NCI-H82 treated with DMSO at 0.1 percent for 48 hours (cell line): ENCODE data around the gene MYH14.

Experiments
- DNase-seq: peaks from one replicate; lab custom pipeline; 2025; ENCODE audit not compliant: unreplicated experiment; lab: John Stamatoyannopoulos, UW

MYH14 gene

DNA sequence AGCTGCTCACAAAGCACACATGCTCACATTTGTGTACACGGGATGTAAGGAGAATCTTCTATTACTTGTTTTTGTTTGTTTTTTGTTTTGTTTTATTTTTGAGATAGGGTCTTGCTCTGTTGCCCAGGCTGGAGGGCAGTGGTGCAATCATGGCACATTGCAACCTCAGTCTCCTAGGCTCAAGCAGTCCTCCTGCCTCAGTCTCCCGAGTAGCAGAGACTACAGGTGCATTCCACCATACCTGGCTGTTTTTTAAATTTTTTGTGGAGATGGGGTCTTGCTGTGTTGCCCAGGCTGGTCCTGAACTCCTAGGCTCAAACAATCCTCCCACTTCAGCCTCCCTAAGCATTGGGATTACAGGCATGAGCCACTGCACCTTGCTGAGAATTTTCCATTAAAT lies 83.9 kb downstream of the MYH14 start:
- DNase-seq = no peak

DNA sequence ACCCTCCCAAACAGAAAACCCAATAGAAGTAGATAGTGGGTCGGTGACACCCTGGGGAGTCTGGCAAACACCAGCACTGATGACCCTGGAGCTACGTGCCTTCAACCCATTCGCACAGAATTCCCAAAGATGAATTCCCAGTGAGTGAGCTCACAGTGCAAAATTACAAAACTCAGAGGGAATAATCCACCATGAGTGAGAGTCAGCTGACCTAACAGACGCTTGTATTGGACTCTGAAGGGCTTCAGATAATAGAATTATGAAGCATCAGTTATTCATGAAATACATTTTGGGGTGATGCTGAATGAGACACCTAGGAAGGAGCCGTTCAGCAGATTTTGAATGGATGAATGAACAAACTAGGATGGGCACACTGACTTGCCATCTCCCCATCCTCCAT lies 85.5 kb downstream of the MYH14 start:
- no peak for DNase-seq

- DNase-seq = no peak
Measured at GRCh38 chr19:50290011-50290410, 86.6 kb downstream of the MYH14 start.

DNA sequence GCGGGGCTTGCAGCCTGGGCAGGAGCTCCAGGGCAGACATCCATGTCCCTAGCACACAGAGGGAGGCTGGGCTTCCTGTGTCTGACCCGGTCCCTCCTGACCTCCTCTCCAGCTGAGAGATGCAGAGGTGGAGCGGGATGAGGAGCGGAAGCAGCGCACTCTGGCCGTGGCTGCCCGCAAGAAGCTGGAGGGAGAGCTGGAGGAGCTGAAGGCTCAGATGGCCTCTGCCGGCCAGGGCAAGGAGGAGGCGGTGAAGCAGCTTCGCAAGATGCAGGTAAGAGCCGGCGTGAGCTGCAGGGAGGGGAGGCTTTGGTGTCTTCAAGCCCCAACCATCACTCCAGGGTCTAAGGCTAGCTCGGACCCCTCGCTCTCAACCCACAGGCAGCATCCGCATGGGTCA lies 87.4 kb downstream of the MYH14 start:
- DNase-seq = no peak

DNA sequence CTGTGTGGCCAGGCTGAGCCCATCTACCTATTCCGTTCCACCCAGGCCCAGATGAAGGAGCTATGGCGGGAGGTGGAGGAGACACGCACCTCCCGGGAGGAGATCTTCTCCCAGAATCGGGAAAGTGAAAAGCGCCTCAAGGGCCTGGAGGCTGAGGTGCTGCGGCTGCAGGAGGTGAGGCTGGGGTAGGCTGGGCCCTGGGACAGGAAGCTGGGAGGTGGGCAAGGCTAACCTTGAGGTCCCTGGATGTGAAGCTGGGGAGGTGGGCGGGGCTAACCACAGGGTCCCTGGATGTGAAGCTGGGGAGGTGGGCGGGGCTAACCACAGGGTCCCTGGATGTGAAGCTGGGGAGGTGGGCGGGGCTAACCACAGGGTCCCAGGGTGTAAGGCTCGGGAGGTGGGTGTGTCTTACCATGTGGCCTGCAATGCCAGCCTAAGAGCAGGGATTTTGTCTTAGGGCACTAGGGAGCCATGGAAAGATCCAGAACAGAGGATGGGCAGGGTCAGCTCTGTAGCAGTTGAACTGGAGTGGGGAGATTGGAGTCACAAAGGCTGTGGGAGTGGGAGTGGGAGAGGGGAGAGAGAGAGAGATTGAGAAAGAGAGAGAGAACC lies 88.9 kb downstream of the MYH14 start:
- no peak for DNase-seq

GRCh38 chr19:50293263-50294004 lies 90.0 kb downstream of the MYH14 start:
- no peak for DNase-seq

DNA sequence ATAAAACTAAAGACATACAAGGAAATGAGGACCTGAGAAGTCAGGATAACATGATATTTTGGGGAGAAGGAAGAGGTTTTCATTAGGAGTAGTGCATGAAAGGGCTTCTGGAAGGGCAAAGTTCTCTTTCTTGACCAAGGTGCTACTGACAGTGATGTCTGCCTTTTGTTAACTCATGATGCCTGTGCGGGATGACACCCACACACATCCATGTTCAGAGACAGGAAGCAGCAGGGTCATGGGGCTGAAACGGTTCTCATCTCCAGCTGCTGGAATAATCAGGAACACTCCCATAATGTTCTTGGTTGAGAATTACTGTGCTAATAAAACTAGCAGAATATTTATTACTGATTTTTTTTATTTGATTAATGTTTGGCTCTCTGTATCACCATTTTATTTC lies 96.6 kb downstream of the MYH14 start:
- DNase-seq = no peak

GRCh38 chr19:50300814-50301606 lies 97.6 kb downstream of the MYH14 start:
- no peak for DNase-seq

- no peak for DNase-seq
Measured at GRCh38 chr19:50301607-50301971, 98.2 kb downstream of the MYH14 start.

DNA sequence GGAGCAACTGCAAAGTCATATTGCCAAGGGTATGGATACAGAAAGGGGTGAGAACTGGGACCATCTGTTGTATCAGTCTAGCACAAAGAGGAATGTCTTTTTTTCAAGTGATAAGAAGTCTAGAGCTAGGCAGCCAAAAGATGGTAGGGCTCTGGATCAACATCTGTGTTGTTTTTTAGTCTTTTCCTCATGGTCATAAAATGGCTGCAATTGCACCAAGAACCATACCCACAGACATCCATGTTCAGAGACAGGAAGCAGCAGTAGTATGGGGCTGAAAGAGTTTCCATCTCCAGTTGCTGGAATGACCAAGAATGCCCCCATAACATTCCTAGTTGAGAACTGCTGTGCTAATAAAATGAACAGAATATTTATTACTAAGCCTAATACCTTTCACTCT lies 100.1 kb downstream of the MYH14 start:
- no peak for DNase-seq

- no peak for DNase-seq
Measured at GRCh38 chr19:50308991-50309390, 105.6 kb downstream of the MYH14 start.

- no peak for DNase-seq
Measured at GRCh38 chr19:50309396-50310125, 106.1 kb downstream of the MYH14 start.

- DNase-seq = no peak
Measured at GRCh38 chr19:50310759-50311465, 107.5 kb downstream of the MYH14 start.

DNA sequence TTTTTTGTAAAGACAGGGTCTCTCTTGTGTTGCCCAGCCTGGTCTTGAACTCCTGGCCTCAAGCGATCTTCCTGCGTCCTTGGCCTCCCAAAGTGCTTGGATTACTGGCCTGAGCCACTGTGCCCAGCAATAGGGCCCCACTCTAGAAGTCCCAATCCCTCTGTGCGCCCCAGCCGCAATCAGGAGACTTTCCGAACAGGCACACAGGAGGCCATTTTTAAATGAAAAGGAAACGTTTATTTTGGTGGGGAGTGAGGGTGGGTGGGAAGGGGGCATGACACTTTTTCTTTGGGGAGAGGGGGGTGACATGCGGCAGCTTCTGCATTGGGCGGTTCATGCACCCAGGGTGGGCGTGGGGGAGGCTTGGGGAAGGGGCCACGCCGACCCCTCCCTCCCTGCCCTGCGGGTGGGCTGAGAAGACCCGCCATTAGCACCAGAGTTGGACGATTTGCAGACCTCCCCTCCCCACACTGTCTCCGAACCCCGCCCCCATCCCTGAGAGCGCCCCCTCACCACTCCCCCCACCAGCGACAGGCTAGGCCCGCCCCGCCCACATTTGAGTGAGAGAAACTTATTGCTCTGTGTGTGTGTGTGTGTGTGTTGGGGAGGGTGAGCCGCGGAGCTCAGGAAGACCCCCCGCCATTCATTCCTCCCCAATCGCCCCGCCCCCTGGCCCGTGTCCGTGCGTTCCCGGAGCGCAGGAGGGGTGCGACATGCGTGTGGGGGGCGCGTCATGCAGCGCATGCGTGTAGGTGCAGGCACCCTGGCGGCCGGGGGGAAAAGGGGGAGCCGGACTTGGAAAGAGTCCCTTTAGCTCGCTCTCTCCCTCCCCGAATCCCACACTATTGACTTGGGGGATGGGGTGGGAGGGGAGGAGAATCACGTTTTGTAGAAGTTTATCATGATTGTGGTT lies 108.6 kb downstream of the MYH14 start:
- no peak for DNase-seq

DNA sequence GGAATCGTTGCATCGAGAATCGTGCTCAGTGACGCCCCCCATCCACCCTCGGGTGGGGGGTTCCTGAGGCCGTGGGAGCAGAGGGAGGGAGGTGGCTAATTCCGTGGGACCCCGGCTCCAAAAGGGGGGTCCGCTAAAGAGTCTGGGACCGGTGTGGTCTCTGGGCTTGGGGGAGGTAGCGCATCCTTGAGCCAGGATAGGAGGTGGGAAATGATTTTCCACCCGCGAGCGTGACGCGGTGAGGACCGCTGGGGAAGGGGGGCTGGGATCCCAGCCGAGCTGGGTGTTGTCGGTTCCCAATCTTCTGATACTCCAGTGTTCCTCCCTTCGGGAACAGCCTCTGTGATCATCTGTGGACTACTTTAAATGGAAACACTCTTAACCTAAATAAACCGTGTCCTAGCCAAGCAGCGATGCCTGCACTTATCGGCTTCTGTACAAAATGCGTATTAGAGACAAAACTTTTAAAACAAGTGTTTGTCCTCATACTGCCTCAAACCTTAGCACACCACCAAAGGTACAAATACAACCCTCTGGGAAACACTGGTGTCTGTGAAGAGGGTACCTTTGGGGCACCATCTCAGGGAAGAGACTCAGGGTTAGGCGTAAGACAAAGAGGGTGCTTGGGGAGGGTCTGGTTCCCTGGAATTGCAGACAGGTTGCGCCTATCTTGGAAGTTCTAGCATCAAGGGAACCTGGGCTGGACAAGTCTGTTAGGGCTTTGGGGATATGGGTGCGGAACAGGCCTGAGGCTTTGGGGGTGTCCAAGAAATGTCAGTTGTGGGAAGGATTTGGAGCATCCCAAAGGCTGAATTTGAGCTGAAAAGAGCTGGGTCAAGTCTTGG lies 109.8 kb downstream of the MYH14 start:
- DNase-seq = no peak

DNA sequence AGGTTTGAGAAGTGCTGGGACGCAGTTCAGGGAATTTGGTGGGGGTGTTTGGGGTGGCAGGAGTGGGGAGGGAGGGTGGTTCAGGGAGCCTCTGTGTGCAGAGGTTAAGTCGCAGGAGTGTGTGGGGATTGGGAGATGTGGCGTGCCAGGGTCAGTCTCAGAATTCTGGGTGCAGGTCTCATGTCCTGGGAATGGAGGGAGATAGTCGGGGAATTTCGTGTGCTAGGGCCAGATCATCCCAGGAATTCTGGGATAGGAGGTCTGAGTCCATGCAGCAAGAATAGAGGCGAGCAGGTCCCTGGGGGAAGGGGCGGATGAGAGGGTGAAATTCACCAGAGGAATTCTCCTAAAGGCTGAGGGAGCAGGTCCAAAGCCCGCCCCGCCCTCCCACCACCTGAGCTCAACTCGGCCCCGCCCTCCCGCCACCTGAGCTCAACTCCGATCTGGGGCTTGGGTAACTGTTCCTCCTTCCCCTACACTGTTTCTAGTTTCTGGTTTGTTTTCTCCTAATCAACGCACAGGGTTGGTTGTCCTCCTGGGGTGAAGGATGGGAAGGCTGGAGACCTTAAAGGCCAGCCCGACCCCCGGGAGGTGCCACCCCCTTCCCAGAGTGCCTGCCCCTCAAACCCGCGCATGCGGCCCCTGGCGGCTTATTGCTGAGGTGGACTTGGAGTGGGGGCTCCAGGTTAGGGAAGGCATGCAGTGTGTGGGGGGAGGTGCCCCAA lies 110.6 kb downstream of the MYH14 start:
- DNase-seq = no peak

DNA sequence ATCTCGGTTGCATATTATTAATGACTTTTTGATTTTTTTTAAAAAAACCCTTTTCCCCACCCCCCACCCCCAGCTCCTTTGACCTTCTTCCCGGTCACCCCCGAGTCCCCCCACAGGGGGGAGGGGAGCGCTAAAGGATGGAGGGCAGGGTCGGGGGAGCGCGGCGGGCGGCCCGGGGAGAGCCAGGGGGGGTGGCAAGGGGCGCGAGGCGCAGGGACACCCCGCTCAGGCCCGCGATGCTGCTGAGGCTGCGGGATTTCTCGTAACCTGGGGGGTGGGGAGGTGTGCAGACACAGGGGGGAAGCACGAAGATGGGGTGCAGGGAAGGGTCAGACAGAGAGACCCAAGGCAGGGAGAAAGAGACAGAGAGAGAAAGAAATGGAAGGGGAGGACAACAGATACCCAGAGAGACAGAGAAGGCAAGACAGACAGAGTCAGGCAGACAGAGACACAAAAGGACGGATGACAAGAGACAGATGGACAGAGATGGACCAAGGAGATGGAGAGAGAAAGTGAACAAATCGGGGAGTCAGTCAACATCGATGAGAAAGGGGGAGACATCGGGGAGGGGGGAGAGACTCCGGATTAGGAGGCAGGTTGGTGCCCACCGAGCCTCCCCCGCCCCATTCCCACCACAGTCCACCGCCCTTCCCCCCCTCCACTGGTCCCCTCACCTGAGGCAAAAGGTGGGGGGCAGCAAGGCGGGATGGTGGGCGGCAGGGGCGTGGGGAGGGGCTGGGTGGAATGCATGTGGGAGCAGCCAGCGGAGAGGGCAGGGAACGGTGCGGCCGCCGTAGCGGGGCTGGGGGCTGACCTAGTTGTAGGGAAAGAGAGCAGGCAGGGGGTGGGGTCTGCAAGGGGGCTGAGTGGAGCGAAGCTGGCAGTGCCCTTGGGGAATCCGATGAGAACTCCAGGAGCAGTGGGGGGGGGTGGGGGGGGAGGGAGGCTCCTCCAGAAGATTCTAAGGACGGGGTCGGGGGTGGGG lies 111.6 kb downstream of the MYH14 start:
- DNase-seq = no peak
